Cardiac fibroblast (primary cell): ENCODE measurements around the gene MPPED1.

Source experiments
- DNase-seq, 2 donors: peaks; one replicate each; pipeline versions ENCODE4 v3.0.0 to v3.0.0-alpha.2; 2010; ENCODE audit warnings: low read depth in 2 of 2
- H3K4me3 ChIP-seq, 2 donors: replicated peaks in 1 of 2; 1 replicate in 1 of 2; 2 replicates in 1 of 2; pipeline ENCODE4 v1.5.1; 2011; ENCODE audit warnings: low read depth in 2 of 2, low read length in 2 of 2, mild to moderate bottlenecking in 2 of 2, moderate library complexity in 1 of 2
- CTCF ChIP-seq: IDR thresholded peaks from one replicate; pipeline ENCODE4 v1.5.1; 2011; ENCODE audit warnings: low read depth, mild to moderate bottlenecking, low read length, inconsistent platforms

Gene MPPED1

GRCh38 chr22:43446916-43447315 lies 35.1 kb downstream of the MPPED1 start:
- TF ChIP-seq CTCF = no peak
- no peak overlapping the region for H3K4me3 ChIP-seq
- DNase-seq = no peak

- no peak for TF ChIP-seq CTCF
- DNase-seq = no peak
These were observed 35.6 kb downstream of the MPPED1 start for GRCh38 chr22:43447380-43447779.

GRCh38 chr22:43448048-43448447 lies 36.2 kb downstream of the MPPED1 start:
- no peak for TF ChIP-seq CTCF
- DNase-seq = no peak

More at GRCh38 chr22:43447380-43447779, 35.6 kb downstream of the MPPED1 start:
- H3K4me3 ChIP-seq = no peak overlapping the region

GRCh38 chr22:43449205-43449830 lies 37.5 kb downstream of the MPPED1 start:
- no peak for TF ChIP-seq CTCF
- DNase-seq = no peak
- no peak overlapping the region for H3K4me3 ChIP-seq

More at GRCh38 chr22:43448048-43448447, 36.2 kb downstream of the MPPED1 start:
- H3K4me3 ChIP-seq = no peak overlapping the region

- H3K4me3 ChIP-seq = no peak overlapping the region
- TF ChIP-seq CTCF = no peak
- no peak for DNase-seq
These were observed 38.0 kb downstream of the MPPED1 start for GRCh38 chr22:43449831-43450225.

GRCh38 chr22:43451371-43452050 lies 39.7 kb downstream of the MPPED1 start:
- no peak for TF ChIP-seq CTCF
- H3K4me3 ChIP-seq = no peak overlapping the region
- DNase-seq = no peak

GRCh38 chr22:43455846-43456245 lies 44.0 kb downstream of the MPPED1 start:
- no peak for DNase-seq
- no peak for TF ChIP-seq CTCF
- H3K4me3 ChIP-seq = no peak overlapping the region
